ENCODE data around the gene SGK2. TPM values are rescaled to one million over a fixed set of nuclear protein-coding genes. Genes with fewer than 3 reads are reported as not detected.

SGK2 gene
- polyA plus RNA-seq, 2 of the 4 experiments (the other 2 are of a cell fraction) = 9.4 to 12.2 TPM

Other genes with a start within 250 kb of the SGK2 start
- gene SRSF6, start 101.1 kb upstream of the SGK2 start, polyA plus RNA-seq (2011; rRNA removed) = 134 and 145 TPM in 2 replicates
- gene SRSF6, start 101.1 kb upstream of the SGK2 start, polyA plus RNA-seq (2017; fragmentation: RNase III; extraction: RNeasy Plus Mini Kit Qiagen cat#74134 plus additional on column Dnase treatment) = 99.3 to 113 TPM (median 105 TPM) in 3 replicates
- gene L3MBTL1, start 51.3 kb upstream of the SGK2 start, polyA plus RNA-seq (2011; rRNA removed) = 2.5 and 3.6 TPM in 2 replicates
- gene L3MBTL1, start 51.3 kb upstream of the SGK2 start, polyA plus RNA-seq (2017; fragmentation: RNase III; extraction: RNeasy Plus Mini Kit Qiagen cat#74134 plus additional on column Dnase treatment) = 2.8 to 3.8 TPM (median 3.7 TPM) in 3 replicates
- gene IFT52, start 31.9 kb downstream of the SGK2 start, polyA plus RNA-seq (2011; rRNA removed) = 42.2 and 49.0 TPM in 2 replicates
- 25.7 to 27.4 TPM (median 26.3 TPM) in 3 replicates for gene IFT52, start 31.9 kb downstream of the SGK2 start, polyA plus RNA-seq (2017; fragmentation: RNase III; extraction: RNeasy Plus Mini Kit Qiagen cat#74134 plus additional on column Dnase treatment)
- gene MYBL2, start 108.1 kb downstream of the SGK2 start, polyA plus RNA-seq (2011; rRNA removed) = 19.9 and 22.1 TPM in 2 replicates
- 48.9 to 59.5 TPM (median 53.7 TPM) in 3 replicates for gene MYBL2, start 108.1 kb downstream of the SGK2 start, polyA plus RNA-seq (2017; fragmentation: RNase III; extraction: RNeasy Plus Mini Kit Qiagen cat#74134 plus additional on column Dnase treatment)
- not detected in 2 replicates for gene GTSF1L, start 168.0 kb downstream of the SGK2 start, polyA plus RNA-seq (2011; rRNA removed)
- not detected in 3 replicates for gene GTSF1L, start 168.0 kb downstream of the SGK2 start, polyA plus RNA-seq (2017; fragmentation: RNase III; extraction: RNeasy Plus Mini Kit Qiagen cat#74134 plus additional on column Dnase treatment)